Activated CD8-positive, alpha-beta memory T cell treated with anti-CD3 and anti-CD28 coated beads, Interleukin-2, amount 50 U/mL, for 4 hours (primary cell): ENCODE data around the gene CKS1B.
"Not testable (repeated sequence)": the region's sequence is repeated elsewhere in the genome, so short reads cannot be mapped to it uniquely, and the experiment has no call there.

Experiments
- DNase-seq: peaks from one replicate; pipeline ENCODE4 v3.0.0-alpha.2; 2020

The CKS1B gene

GRCh38 chr1:154988058-154988954 is 13.8 kb downstream of the CKS1B start:
- no peak for DNase-seq

- no peak for DNase-seq
Measured at GRCh38 chr1:154989195-154989860, 14.8 kb downstream of the CKS1B start.

- no peak for DNase-seq
Measured at GRCh38 chr1:154990276-154990675, 15.8 kb downstream of the CKS1B start.

GRCh38 chr1:154992721-154993571 is 18.5 kb downstream of the CKS1B start:
- no peak for DNase-seq

- DNase-seq: no peak
Measured at GRCh38 chr1:154993572-154994268, 19.2 kb downstream of the CKS1B start, which contains the start of gene LENEP. TSS of gene LENEP (plus strand) at chr1:154993586. CDS start at chr1:154993608, 22 bp downstream.

- no peak for DNase-seq
Measured at GRCh38 chr1:154994269-154994587, 19.7 kb downstream of the CKS1B start.

- DNase-seq: no peak
Measured at GRCh38 chr1:154994591-154994990, 20.1 kb downstream of the CKS1B start.

- DNase-seq: not testable (repeated sequence)
Measured at GRCh38 chr1:154995301-154995983, 21.0 kb downstream of the CKS1B start.

- no peak for DNase-seq
Measured at GRCh38 chr1:154996966-154997701, 22.7 kb downstream of the CKS1B start.

GRCh38 chr1:154998201-154998780 is 23.8 kb downstream of the CKS1B start:
- no peak for DNase-seq

GRCh38 chr1:154998818-154999570 is 24.5 kb downstream of the CKS1B start:
- DNase-seq: peak; percentile 71

- peak; percentile 61 for DNase-seq
Measured at GRCh38 chr1:154999571-155000410, 25.3 kb downstream of the CKS1B start.

- no peak for DNase-seq
Measured at GRCh38 chr1:155000411-155000725, 25.9 kb downstream of the CKS1B start.

- DNase-seq: peak; percentile 75
Measured at GRCh38 chr1:155000726-155001424, 26.4 kb downstream of the CKS1B start.

GRCh38 chr1:155001425-155001674 is 26.9 kb downstream of the CKS1B start:
- DNase-seq: no peak

GRCh38 chr1:155001675-155002463 is 27.4 kb downstream of the CKS1B start:
- peak; percentile 96 for DNase-seq

- no peak for DNase-seq
Measured at GRCh38 chr1:155002464-155003226, 28.2 kb downstream of the CKS1B start, which contains the start of gene ZBTB7B. TSS of gene ZBTB7B (plus strand) at chr1:155002802. CDS start at chr1:155014661, 11,859 bp downstream.
